T47D (cell line): ENCODE data around the gene ZNF326.

Experiments used
- DNase-seq, 2 experiments: peaks; one replicate each; pipeline versions ENCODE4 v3.0.0 to v3.0.0-alpha.2; 2011 to 2012; ENCODE audit warnings: low read depth in 1 of 2, low spot score in 1 of 2
- JUND ChIP-seq: IDR thresholded peaks from 2 replicates; pipeline ENCODE4 v1.6.1; 2012; ENCODE audit warnings: low read depth
- in situ Hi-C: cut with HindIII; loops from 2 replicates; pipeline ENCODE4 v1.10.0; 2016; ENCODE audit warnings: low sequenced_read_pairs, low pct_unique_long_range_greater_than_20kb

Gene ZNF326

DNA sequence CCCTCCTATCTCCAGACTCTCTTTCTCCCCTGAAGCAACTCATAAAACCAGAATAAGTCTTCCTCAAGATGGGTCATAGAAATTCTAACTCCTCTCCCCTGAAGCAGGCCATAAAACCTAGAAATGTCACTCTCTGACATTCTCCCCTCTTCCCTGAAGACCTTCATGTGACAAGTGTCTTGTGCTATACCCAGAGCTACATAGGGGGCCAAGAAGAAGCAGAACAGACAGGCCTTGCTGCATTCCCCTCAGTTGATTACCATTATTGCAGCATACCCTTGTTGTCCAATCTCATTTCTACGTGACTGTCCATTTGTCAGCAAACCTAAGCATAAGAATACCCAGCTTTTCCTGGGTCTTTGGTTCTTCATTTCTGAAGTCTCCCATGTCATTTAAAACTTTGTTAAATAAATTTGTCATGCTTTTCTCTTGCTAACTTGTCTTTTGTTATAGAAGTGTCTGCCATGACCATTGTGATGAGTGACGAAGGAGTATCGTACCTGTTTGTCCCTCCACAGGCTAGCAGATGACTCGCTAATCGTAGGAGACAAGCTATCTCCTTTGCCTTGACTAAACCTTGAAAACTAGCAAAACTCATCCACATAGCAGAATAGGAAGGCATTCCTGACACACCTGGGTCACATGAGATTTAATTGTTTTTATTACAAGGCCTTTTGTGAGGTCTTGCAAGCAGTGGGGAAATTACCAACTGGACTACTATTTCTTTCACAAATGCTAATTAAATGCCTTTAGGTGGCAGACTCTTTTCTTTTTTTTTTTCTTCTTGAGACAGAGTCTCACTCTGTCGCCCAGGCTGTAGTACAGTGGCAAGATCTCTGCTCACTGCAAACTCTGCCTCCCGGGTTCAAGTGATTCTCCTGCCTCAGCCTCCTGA is 39.4 kb upstream of the ZNF326 start:
- in situ Hi-C loops, result no loop called here
- no peak for TF ChIP-seq JUND
- DNase-seq, result no peak

DNA sequence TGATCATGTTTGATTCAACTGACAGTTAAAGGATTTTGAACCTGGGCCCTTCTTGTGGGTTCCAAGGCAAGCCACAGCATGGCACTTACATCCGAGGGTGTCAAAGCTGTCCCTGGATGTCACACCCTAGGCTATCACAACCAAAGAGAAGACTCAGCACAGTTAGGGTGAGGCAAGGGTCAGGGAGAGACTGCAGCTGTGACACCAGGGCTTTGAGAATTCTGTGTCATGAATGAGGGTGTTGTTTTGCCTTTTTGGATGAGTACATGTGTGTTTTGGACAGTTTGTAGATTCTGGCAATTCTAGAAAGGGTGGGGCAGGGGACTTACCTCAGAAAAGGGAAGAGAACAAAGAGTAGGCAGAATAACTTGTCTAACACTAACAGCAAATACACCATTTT is 37.8 kb upstream of the ZNF326 start:
- in situ Hi-C loops, result no loop called here
- DNase-seq, result no peak
- no peak for TF ChIP-seq JUND

DNA sequence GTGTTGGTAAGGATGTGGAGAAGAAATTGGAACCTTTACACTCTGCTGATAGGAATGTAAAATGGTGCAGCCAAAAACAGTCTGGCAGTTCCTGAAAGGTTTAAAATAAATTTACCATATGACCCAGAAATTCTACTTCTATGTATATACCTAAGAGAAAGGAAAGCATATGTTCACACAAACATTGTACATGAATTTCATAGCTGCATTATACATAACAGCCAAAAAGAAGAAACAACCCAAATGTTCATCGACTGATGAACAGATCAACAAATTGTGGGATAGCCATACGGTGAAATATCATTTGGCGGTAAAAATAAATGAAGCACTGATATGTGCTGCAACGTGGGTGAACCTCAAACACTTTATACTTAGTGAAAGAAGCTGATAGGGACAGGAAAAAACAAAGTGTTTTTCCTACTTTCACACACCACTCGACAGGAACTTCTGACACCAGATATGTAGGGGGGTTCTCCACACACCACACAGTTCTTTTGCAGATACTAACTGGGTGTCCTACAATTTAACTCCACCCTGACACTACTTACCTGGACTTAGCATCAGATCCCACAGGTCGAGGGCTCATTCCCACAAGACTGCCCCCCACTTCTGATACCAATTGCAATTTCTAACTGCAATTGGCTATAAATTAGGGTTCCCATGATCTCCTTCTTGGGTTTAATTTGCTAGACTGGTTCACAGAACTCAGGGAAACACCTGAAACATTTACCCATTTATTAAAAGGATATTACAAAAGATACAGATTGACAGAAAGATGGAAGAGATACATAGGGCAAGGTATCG is 35.9 kb upstream of the ZNF326 start:
- in situ Hi-C loops, result no loop called here
- TF ChIP-seq JUND, result no peak
- no peak for DNase-seq

DNA sequence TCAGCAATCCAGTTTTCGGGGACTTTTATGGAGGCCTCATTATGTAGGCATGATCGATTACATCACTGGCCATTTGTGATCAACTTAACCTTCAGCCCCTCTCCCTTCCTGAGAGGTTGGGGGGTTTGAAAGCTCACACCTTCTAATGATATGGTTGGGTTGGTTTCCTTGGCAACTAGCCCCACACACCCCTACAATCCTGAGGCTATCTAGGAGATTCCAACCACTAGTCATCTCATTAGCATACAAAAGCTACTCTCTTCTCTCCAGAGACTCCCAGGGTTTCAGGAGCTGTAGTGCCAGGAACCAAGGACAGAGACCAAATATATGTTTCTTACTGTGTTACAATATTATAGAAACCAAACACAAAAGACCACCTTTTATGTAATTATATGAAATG is 35.2 kb upstream of the ZNF326 start:
- TF ChIP-seq JUND, result no peak
- in situ Hi-C loops, result no loop called here
- DNase-seq, result no peak

DNA sequence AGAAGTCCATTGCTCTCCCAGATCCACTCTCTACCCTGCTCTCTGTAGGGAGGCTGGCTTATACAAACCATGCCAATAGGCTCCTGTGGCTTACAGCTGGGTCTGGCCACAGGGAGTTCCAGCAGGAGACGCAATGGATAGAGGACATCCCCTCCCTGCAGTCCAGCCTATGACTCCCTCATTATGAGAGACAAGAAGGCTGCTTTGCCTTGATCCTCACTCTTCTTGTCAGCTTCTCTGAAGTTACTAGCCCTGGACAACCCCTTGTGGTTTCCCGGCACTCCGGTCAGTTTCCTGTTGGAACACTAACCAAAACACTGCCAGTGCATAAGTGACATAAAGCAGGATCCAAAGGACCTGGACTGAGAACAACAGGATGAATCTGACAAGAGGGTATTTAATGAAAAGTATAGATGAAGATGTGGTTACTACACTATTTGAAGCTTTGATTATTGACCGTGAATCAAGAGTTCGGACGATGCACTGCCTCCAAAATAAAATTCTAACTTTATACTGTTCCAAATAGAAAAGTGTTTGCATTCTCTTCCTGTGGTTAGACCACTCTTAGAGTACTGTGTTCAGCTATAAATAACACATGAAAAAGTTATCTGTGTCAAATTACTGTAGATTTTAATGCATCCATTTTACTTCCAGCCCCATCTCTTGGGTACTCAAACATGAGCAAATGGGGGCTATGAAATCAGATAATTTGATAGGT is 32.7 kb upstream of the ZNF326 start:
- no peak for DNase-seq
- TF ChIP-seq JUND, result no peak
- in situ Hi-C loops, result no loop called here

DNA sequence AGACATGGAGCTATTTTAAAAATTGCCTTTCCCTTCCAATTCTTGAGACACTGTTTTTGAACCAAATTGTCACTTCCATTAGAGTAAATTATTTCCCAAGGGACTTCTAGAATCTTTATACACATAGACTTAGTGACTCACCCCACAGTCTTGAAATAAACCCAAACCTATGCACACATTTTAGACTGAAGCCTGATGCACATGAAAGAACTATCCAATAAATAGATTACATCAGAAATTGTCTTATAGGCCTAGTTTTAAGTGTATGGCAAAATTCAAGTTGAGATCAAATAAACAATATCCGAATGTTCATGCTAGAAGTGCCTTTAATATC is 32.2 kb upstream of the ZNF326 start:
- in situ Hi-C loops, result no loop called here
- no peak for TF ChIP-seq JUND
- DNase-seq, result no peak

DNA sequence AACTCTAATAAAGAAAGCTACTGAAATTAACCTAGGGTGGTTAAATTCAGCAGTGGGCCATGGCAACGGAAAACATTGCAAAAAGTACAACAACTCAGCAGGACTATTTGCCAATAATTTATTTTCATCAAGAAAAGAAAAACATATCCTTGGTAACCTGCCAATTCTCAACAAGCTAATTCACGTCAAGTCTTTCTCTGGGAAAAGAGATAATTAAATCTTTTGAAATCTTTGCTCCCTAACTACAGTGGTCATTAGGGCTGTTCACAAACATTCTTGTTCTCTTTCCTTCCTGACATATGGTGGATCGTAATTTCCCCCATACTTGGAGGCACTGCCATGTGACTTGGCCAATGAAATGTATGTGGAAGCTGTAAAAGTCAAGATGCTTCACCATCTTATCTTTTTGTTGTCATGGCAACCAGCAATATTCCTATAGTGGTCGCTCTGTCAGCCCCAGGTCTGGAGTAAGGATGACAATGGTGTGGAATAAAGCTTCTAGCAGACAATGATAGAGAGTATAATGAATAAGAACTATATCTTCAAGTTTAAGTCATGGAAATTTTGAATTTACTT is 29.6 kb upstream of the ZNF326 start:
- in situ Hi-C loops, result no loop called here
- DNase-seq, result no peak
- TF ChIP-seq JUND, result no peak

DNA sequence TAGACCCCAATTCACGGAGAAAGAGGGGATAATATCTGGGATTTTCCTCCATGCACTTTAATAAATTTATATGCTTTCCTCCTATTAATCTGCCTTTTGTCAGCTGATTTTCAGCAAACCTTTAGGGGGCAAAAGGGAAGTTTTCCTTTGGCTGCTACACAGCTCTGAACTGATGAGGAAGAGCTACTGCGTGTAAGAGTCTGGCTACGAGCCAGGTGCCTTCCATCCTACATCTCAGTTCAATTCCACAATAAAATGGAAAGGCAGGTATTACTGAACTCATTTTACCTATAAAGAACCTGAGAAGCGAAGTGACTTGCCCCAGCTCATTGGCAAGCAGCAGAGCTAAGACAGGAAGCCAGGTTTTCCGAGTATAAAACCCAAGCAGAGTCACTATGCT is 28.3 kb upstream of the ZNF326 start:
- in situ Hi-C loops, result no loop called here
- TF ChIP-seq JUND, result no peak
- DNase-seq, result no peak

DNA sequence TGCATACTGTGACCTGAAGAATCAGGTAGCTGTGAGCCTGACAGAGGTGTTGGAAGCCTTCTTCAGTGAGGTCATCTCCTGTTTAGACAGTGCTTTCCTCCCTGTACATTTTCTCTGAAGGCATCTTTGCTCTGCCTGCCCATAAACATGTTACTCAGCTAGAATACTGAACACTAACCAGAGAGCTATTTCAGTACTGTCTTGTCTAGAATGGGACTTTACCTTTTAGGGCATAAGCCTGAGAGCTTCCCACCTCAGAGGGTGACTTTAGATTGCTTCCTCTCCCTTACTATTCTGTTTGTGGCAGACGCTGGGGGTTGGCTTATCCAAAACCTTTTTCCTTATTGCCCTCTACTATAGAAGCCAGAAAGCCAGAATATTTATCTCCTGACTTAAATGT is 23.3 kb upstream of the ZNF326 start:
- no peak for TF ChIP-seq JUND
- in situ Hi-C loops, result no loop called here
- DNase-seq, result no peak

DNA sequence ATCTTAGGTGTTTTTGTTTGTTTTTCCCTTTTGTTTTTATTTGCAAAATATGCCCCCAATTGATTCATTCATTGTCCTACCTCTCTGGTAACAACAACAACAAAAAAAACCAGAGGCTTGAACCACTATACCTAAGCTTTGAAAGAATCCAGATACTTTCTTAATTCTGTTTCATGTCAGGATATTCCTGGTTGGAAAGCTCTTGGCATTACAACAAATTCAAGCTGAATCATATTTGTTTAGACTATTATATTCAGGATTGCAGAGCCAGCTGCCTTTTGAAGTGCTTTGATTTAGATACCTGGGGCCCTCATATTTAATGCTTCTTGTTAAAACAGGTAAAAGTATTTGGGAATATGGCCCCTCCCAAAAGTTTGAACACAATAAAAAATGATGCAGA is 22.9 kb upstream of the ZNF326 start:
- DNase-seq, result no peak
- TF ChIP-seq JUND, result no peak
- in situ Hi-C loops, result no loop called here

DNA sequence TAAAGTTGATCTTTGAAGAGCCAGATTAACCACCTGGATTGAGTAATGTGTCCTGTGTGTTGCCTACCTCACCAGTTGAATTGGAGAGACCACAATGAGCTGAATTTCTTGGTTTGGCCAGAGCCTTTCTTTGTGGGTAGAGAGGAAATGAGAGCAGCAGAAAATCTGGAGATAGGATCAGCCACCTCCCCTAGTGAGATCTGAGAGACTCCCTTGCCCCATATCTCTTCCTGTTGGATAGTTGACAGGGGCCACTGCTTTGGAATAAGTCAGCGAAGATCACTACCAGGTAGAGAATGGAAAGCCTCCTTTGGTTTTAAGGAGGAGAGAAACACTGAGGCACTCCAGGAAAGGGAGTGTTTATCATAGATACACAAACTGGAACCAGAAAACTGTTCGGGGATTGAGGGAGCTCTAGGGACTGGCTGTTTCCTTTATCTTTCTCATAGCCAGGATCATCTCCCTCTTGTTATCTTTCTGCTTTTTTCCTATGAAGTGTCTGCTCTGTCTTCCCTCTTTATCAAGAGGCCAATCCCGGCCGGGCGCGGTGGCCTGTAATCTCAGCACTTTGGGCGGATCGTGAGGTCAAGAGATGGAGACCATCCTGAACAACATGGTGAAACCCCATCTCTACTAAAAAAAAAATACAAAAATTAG is 21.3 kb upstream of the ZNF326 start:
- in situ Hi-C loops, result no loop called here
- no peak for TF ChIP-seq JUND
- no peak for DNase-seq

DNA sequence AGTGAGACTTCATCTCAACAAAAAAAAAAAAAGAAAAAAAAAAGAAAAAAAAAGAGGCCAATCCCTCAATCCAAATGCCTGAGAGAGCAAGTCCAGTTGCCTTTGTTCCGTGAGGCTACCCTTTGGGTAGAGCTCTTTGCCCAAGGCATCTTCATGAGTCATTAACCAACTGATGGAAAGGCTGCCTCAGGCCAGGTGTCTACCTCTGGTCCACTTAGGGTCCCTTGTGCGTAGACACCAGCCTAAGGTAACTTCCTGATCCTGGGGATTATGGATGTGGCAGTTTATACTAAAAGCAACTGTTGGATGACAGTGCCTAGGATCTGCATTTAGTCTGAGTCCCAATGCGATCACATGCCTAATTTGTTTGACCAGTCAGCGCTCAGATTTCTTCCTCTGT is 20.7 kb upstream of the ZNF326 start:
- no peak for DNase-seq
- TF ChIP-seq JUND, result no peak
- in situ Hi-C loops, result no loop called here
